CD8-positive, alpha-beta memory T cell (primary cell): ENCODE data around the gene PTPRO. TPM values are rescaled to one million over a fixed set of nuclear protein-coding genes. Genes with fewer than 3 reads are reported as not detected.

ENCODE experiments used
- CTCF ChIA-PET: fragments of 350-600 bp; sonication (Branson Sonifier 250); formaldehyde crosslinking; loops from one replicate; lab custom pipeline; 2021; ENCODE audit warnings: antibody characterized with exemption; lab: Charles Lee
- POLR2A ChIA-PET: fragments of 350-600 bp; sonication (Branson Sonifier 250); formaldehyde crosslinking; loops from one replicate; lab custom pipeline; 2021; ENCODE audit warnings: antibody characterized with exemption; lab: Charles Lee
- DNase-seq, 5 donors: peaks; one replicate each; pipeline versions ENCODE4 v3.0.0 to v3.0.0-alpha.2; 2020 to 2022; ENCODE audit warnings: mixed read lengths in 1 of 5
- H3K27ac ChIP-seq: one replicate; pipeline ENCODE4 v1.7.0; 2013; ENCODE audit warnings: low read depth, mild to moderate bottlenecking, low read length, moderate library complexity
- H3K27me3 ChIP-seq: 2 replicates; pipeline ENCODE4 v1.7.0; 2013; ENCODE audit warnings: low read length, mild to moderate bottlenecking; ENCODE audit not compliant: insufficient read depth, poor library complexity, severe bottlenecking
- H3K36me3 ChIP-seq: 2 replicates; pipeline ENCODE4 v1.7.0; 2013; ENCODE audit warnings: mild to moderate bottlenecking, low read length, moderate library complexity; ENCODE audit not compliant: insufficient read depth
- H3K4me1 ChIP-seq: 2 replicates; pipeline ENCODE4 v1.7.0; 2013; ENCODE audit warnings: mild to moderate bottlenecking, low read length, moderate library complexity; ENCODE audit not compliant: insufficient read depth
- H3K4me3 ChIP-seq: 2 replicates; pipeline ENCODE4 v1.7.0; 2013; ENCODE audit warnings: mild to moderate bottlenecking, low read length
- H3K9me3 ChIP-seq: 2 replicates; pipeline ENCODE4 v1.7.0; 2013; ENCODE audit warnings: mild to moderate bottlenecking, low read length
- H3K27ac Mint-ChIP-seq, 8 donors: one replicate each; pipeline ENCODE4 v1.8.0; 2020 to 2021; ENCODE audit warnings: mixed read lengths in 8 of 8, mild to moderate bottlenecking in 6 of 8, inconsistent platforms in 3 of 8, moderate library complexity in 3 of 8
- H3K27me3 Mint-ChIP-seq, 2 donors: one replicate each; pipeline ENCODE4 v1.8.0; 2020 to 2021; ENCODE audit warnings: mixed read lengths in 2 of 2, mild to moderate bottlenecking in 1 of 2, moderate library complexity in 1 of 2
- H3K36me3 Mint-ChIP-seq, 3 donors: one replicate each; pipeline ENCODE4 v1.8.0; 2020 to 2021; ENCODE audit warnings: mixed read lengths in 3 of 3, inconsistent platforms in 1 of 3, mild to moderate bottlenecking in 1 of 3
- H3K4me1 Mint-ChIP-seq, 3 donors: one replicate each; pipeline ENCODE4 v1.8.0; 2020 to 2021; ENCODE audit warnings: mixed read lengths in 3 of 3, inconsistent platforms in 1 of 3, mild to moderate bottlenecking in 1 of 3
- H3K4me3 Mint-ChIP-seq, 7 donors: one replicate each; pipeline ENCODE4 v1.8.0; 2020 to 2021; ENCODE audit warnings: mixed read lengths in 7 of 7, mild to moderate bottlenecking in 6 of 7, moderate library complexity in 4 of 7, inconsistent platforms in 2 of 7
- H3K9me3 Mint-ChIP-seq, 5 donors: one replicate each; pipeline ENCODE4 v1.8.0; 2020 to 2022; ENCODE audit warnings: mixed read lengths in 5 of 5, mild to moderate bottlenecking in 3 of 5, moderate library complexity in 2 of 5, inconsistent platforms in 1 of 5
- polyA plus RNA-seq: library from polyadenylated mRNA; unstranded; fragments of 300-500 nt; fragmentation: Illumina TruSeq; gene quantifications from one replicate; pipeline ENCODE4 v1.2.3, GENCODE V29; 2021
- total RNA-seq, 2 experiments: library from RNA; stranded (reverse); gene quantifications; one replicate each; pipeline ENCODE4 v1.2.3, GENCODE V29; 2021

The PTPRO gene
- total and polyA plus RNA-seq, 3 experiments from 2014 or later, result 0.27 to 0.48 (median 0.47) TPM

DNA sequence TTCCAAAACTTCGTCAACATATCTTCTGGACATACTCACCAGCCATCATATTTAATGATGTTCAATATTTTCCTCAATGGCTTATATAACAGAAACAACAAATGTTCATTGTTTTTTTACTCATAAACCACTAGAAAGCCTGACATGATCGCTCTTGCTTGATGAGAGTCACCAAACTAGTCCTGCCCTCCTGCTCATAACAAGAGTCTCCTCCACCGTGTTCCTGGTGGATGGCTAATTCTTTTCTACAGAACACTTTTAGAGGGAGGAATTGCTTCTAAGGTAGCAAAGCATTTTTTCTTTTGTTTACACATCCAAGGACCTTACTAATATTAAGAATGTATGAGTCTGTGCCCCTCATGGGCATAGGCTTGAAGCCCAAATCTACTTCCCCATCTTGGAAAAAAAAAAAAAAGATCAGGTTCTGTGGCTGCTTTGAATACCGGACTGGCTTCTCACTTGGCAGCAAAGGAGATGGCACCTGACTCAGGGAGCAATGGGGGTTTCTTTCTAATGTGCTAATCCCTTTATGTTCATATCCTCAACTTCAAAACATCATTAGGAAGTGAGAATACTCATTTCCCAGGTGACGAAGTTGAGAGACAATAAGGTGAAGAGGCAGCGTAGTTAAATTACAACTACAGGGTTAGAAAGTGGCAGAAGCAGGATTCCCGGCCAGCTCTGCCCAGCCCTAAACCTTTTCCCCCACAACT lies 278.1 kb downstream of the PTPRO start:
- H3K4me3 ChIP-seq, result no peak overlapping the region
- CTCF ChIA-PET, result no interaction called here
- no peaks in the 10 kb centered on the region for H3K9me3 ChIP-seq
- no peaks in the 10 kb centered on the region for H3K4me1 ChIP-seq
- H3K9me3 Mint-ChIP-seq, result no peaks in the 10 kb centered on the region
- no peaks in the 10 kb centered on the region for H3K36me3 Mint-ChIP-seq
- no peak overlapping the region for H3K27ac Mint-ChIP-seq
- peaks cover 2 to 10% of the 10 kb centered on the region in 2 donors for H3K27me3 Mint-ChIP-seq
- no peaks in the 10 kb centered on the region for H3K27me3 ChIP-seq
- no peaks in the 10 kb centered on the region for H3K36me3 ChIP-seq
- POLR2A ChIA-PET, result no interaction called here
- H3K4me1 Mint-ChIP-seq, result no peaks in the 10 kb centered on the region
- no peak for DNase-seq
- no peak overlapping the region for H3K27ac ChIP-seq
- H3K4me3 Mint-ChIP-seq, result no peak overlapping the region

- Mint-ChIP-seq H3K36me3 (no peaks in the 10 kb centered on the region), H3K9me3 (no peaks in the 10 kb centered on the region), H3K4me3 (no peak overlapping the region), H3K27me3 (peaks cover under 1 to 10% of the 10 kb centered on the region in 2 donors), H3K27ac (no peak overlapping the region), H3K4me1 (no peaks in the 10 kb centered on the region)
- Histone ChIP-seq H3K9me3 (no peaks in the 10 kb centered on the region), H3K36me3 (no peaks in the 10 kb centered on the region), H3K27me3 (no peaks in the 10 kb centered on the region), H3K4me1 (no peaks in the 10 kb centered on the region), H3K4me3 (no peak overlapping the region), H3K27ac (no peak overlapping the region)
- POLR2A ChIA-PET, result no interaction called here
- DNase-seq, result no peak
- CTCF ChIA-PET, result no interaction called here
Observed at GRCh38 chr12:15601210-15601800, 279.0 kb downstream of the PTPRO start.

DNA sequence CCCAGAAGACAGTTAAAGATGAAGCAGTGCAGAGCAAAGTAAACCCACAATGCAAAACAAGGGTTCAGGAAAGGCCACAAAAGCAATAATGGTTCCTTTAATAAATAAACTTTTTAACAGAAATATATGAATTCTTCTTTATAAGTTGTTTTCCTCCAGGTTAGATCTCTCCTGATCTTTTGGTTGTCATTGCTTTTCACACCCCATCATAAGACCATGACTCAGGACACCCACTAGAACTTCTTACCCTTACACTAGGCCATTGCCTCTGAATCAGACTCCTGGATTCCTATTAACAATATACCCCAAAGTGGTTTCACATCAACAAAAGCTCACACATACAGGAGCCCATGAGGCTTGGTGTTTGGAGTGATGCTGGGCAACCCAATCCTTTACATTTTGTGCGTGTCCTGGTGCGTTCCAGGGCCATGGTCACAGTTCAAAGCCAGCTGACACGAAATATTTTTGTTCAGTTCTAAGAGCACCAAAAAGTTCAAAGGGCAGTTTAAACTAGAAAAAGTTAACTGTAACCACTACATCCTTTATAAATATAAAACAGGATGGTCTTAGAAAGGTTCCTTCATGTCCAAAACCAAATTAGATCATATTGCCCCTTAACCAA lies 279.9 kb downstream of the PTPRO start:
- Mint-ChIP-seq H3K36me3 (no peaks in the 10 kb centered on the region), H3K9me3 (no peaks in the 10 kb centered on the region), H3K4me3 (no peak overlapping the region), H3K27ac (no peak overlapping the region), H3K4me1 (no peaks in the 10 kb centered on the region), H3K27me3 (peaks cover 0 to 10% of the 10 kb centered on the region in 2 donors)
- Histone ChIP-seq H3K9me3 (no peaks in the 10 kb centered on the region), H3K36me3 (no peaks in the 10 kb centered on the region), H3K4me3 (no peak overlapping the region), H3K27ac (no peak overlapping the region), H3K27me3 (no peaks in the 10 kb centered on the region), H3K4me1 (no peaks in the 10 kb centered on the region)
- ChIA-PET CTCF (interaction anchor here (2.0 kb wide), 1 partner anchor 12 kb away, joined by 5 read pairs; no protein-coding TSS in a partner anchor), POLR2A (no interaction called here)
- no peak for DNase-seq

- H3K27ac ChIP-seq, result no peak overlapping the region
- no peaks in the 10 kb centered on the region for H3K4me1 Mint-ChIP-seq
- DNase-seq, result no peak
Observed at GRCh38 chr12:15603474-15604085, 281.3 kb downstream of the PTPRO start.

GRCh38 chr12:15605881-15606590 lies 283.7 kb downstream of the PTPRO start:
- H3K27me3 ChIP-seq, result no peaks in the 10 kb centered on the region
- no peaks in the 10 kb centered on the region for H3K9me3 Mint-ChIP-seq
- H3K27me3 Mint-ChIP-seq, result peaks cover 2 to 10% of the 10 kb centered on the region in 2 donors
- no peak for DNase-seq
- H3K4me3 ChIP-seq, result no peak overlapping the region
- H3K27ac ChIP-seq, result no peak overlapping the region
- no peaks in the 10 kb centered on the region for H3K9me3 ChIP-seq
- H3K36me3 Mint-ChIP-seq, result no peaks in the 10 kb centered on the region
- CTCF ChIA-PET, result interaction anchor here (1.7 kb wide), 1 partner anchor 15 kb away, joined by 4 read pairs; no protein-coding TSS in a partner anchor
- H3K27ac Mint-ChIP-seq, result no peak overlapping the region
- H3K4me3 Mint-ChIP-seq, result no peak overlapping the region
- no peaks in the 10 kb centered on the region for H3K4me1 ChIP-seq
- no peaks in the 10 kb centered on the region for H3K4me1 Mint-ChIP-seq
- POLR2A ChIA-PET, result no interaction called here
- no peaks in the 10 kb centered on the region for H3K36me3 ChIP-seq

More at GRCh38 chr12:15603474-15604085, 281.3 kb downstream of the PTPRO start:
- no peaks in the 10 kb centered on the region for H3K36me3 ChIP-seq
- no peaks in the 10 kb centered on the region for H3K9me3 ChIP-seq
- ChIA-PET POLR2A (no interaction called here), CTCF (interaction anchor here (1.2 to 2.0 kb wide), 2 partner anchors 12 to 13 kb away, joined by 3 to 5 read pairs; no protein-coding TSS in a partner anchor)
- no peaks in the 10 kb centered on the region for H3K9me3 Mint-ChIP-seq
- no peak overlapping the region for H3K4me3 ChIP-seq
- H3K4me3 Mint-ChIP-seq, result no peak overlapping the region
- no peak overlapping the region for H3K27ac Mint-ChIP-seq
- no peaks in the 10 kb centered on the region for H3K4me1 ChIP-seq
- no peaks in the 10 kb centered on the region for H3K36me3 Mint-ChIP-seq
- H3K27me3 ChIP-seq, result no peaks in the 10 kb centered on the region
- H3K27me3 Mint-ChIP-seq, result peaks cover 0 to 10% of the 10 kb centered on the region in 2 donors

- ChIA-PET CTCF (no interaction called here), POLR2A (no interaction called here)
- H3K27ac ChIP-seq, result no peak overlapping the region
- no peaks in the 10 kb centered on the region for H3K36me3 ChIP-seq
- no peak for DNase-seq
- H3K27me3 ChIP-seq, result no peaks in the 10 kb centered on the region
- Mint-ChIP-seq H3K9me3 (peaks cover 0 to 9% (median 3%) of the 10 kb centered on the region in 5 donors), H3K36me3 (peaks cover 0 to 4% (median 0%) of the 10 kb centered on the region in 3 donors), H3K27me3 (peaks cover 3 to 4% of the 10 kb centered on the region in 2 donors), H3K4me3 (no peak overlapping the region), H3K27ac (no peak overlapping the region), H3K4me1 (no peaks in the 10 kb centered on the region)
- H3K4me3 ChIP-seq, result no peak overlapping the region
- H3K4me1 ChIP-seq, result no peaks in the 10 kb centered on the region
- H3K9me3 ChIP-seq, result no peaks in the 10 kb centered on the region
Observed at GRCh38 chr12:15608406-15608805, 286.1 kb downstream of the PTPRO start.

DNA sequence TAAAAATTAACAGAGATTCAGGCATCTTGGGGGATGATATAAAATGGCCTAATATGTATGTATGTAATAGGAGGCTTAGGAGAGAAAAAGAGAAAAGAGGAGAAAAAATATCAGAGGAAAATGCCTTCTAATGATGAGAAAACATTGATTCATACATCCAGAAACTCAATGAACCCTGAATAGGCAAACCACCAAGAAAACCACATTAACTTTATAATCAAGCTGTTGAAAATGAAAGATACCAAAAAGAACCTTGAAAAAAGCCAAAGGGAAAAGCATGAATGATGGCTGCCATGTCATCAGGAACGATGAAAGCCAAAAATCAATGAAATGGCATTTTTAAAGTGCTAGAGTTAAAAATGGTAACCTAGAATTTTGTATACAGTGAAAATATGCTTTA lies 286.6 kb downstream of the PTPRO start:
- Histone ChIP-seq H3K4me3 (no peak overlapping the region), H3K4me1 (no peaks in the 10 kb centered on the region), H3K27ac (no peak overlapping the region), H3K27me3 (no peaks in the 10 kb centered on the region), H3K9me3 (no peaks in the 10 kb centered on the region), H3K36me3 (no peaks in the 10 kb centered on the region)
- no peak for DNase-seq
- Mint-ChIP-seq H3K36me3 (peaks cover 0 to 4% (median 0%) of the 10 kb centered on the region in 3 donors), H3K27me3 (peaks cover 3% of the 10 kb centered on the region in 2 donors), H3K27ac (no peak overlapping the region), H3K9me3 (peaks cover 0 to 12% (median 3%) of the 10 kb centered on the region in 5 donors), H3K4me1 (no peaks in the 10 kb centered on the region), H3K4me3 (no peak overlapping the region)
- ChIA-PET CTCF (no interaction called here), POLR2A (no interaction called here)
